ENCODE data around the gene TRIM24.

DNA sequence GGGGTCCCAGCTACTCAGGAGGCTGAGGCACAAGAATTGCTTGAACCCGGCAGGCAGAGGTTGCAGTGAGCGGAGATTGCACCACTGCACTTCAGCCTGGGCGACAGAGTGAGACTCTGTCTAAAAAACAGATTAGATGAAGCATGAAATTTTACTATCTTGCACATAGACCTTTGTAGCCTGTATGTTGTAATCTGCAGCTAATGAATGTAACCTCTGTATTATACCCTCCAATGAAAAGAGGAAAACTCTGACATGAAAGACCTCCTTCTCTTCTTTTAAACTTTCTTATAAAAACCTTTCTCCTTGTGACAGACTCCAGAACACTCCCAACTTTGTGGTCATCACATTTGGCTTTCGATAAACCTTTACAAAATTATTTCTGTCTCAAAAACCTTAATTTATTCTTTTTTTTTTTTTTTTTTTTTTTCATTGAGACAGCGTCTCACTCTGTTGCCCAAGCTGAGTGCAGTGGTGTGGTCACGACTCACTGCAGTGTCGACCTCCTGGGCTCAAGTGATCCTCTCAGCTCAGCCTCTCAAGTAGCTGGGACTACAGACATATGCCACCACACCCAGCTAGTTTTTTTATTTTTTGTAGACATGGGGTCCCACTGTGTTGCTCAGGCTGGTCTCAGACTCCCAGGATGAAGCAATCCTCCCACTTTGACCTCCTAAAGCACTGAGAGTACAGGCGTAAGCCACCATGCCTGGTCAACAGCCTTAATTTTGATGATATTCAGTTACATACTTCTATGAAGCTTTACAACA, 143.7 kb downstream of the TRIM24 start:
- TF ChIP-seq, protein P1, sequence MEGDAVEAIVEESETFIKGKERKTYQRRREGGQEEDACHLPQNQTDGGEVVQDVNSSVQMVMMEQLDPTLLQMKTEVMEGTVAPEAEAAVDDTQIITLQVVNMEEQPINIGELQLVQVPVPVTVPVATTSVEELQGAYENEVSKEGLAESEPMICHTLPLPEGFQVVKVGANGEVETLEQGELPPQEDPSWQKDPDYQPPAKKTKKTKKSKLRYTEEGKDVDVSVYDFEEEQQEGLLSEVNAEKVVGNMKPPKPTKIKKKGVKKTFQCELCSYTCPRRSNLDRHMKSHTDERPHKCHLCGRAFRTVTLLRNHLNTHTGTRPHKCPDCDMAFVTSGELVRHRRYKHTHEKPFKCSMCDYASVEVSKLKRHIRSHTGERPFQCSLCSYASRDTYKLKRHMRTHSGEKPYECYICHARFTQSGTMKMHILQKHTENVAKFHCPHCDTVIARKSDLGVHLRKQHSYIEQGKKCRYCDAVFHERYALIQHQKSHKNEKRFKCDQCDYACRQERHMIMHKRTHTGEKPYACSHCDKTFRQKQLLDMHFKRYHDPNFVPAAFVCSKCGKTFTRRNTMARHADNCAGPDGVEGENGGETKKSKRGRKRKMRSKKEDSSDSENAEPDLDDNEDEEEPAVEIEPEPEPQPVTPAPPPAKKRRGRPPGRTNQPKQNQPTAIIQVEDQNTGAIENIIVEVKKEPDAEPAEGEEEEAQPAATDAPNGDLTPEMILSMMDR (IDR thresholded peaks at IDR 0.05; ENCODE audit: poor library complexity): no peak
- TF ChIP-seq EZH2 (IDR thresholded peaks at IDR 0.05; ENCODE audit: borderline replicate concordance) (no peak), EZH2phosphoT487 (IDR thresholded peaks at IDR 0.05; ENCODE audit: low read depth, severe bottlenecking, unreplicated experiment) (no peak)

All from hepatocyte (in vitro differentiated cells).